Daoy (cell line): ENCODE results near the gene SIVA1. TPM values are rescaled to one million over a fixed set of nuclear protein-coding genes. Genes with fewer than 3 reads are reported as not detected.

Experiments used
- DNase-seq: peaks from one replicate; pipeline ENCODE4 v3.0.0-alpha.2; 2015; ENCODE audit warnings: low read depth
- total RNA-seq: library from RNA; depleted of rRNA; stranded (reverse); fragments of >200 nt; shearing (Covaris generic); gene quantifications from 2 replicates; pipeline ENCODE4 v1.2.3, GENCODE V29; 2014; rRNA removed

SIVA1 gene, protein sequence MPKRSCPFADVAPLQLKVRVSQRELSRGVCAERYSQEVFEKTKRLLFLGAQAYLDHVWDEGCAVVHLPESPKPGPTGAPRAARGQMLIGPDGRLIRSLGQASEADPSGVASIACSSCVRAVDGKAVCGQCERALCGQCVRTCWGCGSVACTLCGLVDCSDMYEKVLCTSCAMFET
- 525 and 582 TPM in 2 replicates for total RNA-seq

GRCh38 chr14:104752735-104753527 is at the start of gene SIVA1:
Gene SIVA1, plus strand, starts transcription at chr14:104753147. Its CDS starts 55 bp downstream, at chr14:104753202.
- peak; percentile 100 for DNase-seq

DNA sequence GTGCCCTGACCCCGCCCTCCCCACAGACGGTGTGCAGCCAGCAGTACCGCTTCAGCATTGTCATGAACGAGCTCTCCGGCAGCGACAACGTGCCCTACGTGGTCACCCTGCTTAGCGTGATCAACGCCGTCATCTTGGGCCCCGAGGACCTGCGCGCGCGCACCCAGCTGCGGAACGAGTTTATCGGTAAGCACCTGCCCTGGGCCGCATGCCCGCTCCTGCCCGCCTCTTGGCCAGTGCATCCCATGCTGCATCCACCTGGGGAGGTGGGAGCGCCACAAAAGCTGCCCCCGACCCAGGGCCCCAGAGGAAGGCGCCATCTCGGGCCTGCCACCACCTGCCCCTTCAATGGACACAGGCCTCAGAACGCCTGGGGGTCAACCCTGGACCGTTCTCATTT is 49.7 kb upstream of the SIVA1 start:
- DNase-seq, result no peak

- no peak for DNase-seq
Measured at GRCh38 chr14:104704252-104704651, 48.7 kb upstream of the SIVA1 start.

GRCh38 chr14:104705340-104706047 is 47.5 kb upstream of the SIVA1 start:
- peak; percentile 56 for DNase-seq

GRCh38 chr14:104706733-104707607 is 46.0 kb upstream of the SIVA1 start:
- DNase-seq, result no peak

DNA sequence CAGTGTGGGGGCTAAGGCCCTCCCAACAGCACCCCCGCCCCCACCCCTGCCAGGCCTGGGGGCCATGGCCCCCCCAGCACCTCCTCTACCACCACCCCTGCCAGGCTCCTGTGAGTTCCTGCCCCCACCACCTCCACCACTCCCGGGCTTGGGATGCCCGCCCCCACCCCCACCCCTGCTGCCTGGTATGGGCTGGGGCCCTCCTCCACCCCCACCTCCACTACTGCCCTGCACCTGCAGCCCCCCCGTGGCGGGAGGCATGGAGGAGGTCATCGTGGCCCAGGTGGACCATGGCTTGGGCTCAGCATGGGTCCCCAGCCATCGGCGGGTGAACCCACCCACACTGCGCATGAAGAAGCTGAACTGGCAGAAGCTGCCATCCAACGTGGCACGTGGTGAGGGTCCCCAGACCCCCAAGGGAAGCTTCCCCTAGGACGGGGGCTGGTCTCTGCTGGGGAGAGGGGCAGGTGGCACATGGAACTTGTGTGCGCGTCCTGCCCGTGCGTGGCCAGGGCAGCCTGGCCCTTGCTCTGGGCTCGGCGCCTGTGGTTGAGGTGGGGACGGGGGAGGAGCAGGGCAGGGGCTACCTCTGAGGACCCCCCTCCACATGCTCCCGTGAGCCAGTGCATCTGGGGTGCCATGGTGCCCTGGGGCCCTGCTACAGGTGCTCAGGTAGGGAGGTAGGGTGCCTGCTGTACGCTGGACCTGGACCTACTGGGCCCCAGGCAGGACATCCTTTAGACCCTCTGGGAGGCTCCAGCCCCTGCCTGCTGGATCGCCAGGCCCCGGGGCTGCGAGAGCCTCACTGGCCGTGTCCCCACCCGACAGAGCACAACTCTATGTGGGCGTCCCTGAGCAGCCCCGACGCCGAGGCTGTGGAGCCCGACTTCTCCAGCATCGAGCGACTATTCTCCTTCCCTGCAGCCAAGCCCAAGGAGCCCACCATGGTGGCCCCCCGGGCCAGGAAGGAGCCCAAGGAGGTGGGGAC is 45.0 kb upstream of the SIVA1 start:
- DNase-seq, result no peak

DNA sequence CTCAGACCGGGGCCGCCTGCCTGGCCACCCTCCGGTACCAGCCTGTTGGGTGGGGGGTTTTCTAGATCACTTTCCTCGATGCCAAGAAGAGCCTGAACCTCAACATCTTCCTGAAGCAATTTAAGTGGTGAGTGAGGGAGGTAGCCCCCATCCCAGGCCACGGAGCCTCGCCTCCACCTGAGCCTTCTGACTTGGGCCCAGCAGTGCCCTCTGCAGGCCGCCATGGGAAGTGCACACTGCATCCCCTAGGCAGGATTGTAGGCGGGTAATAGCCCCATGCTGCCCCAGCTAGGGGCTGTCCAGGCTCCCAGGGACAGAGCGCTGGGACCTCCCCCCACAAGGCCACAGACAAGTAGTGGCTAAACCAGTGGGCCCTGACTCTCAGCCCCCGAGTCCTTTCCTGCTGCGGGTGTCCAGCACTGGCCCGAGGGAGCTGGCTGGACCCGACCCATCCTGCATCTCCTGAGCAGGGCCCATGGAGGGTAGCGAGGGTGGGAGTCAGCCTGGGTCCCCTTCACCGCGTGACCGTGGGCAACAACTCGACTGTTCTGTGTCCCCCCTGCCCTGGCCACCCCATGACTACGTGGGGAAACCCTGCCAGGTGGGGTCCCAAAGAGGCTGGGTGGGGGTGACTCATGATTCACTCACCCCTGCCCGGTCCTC is 44.2 kb upstream of the SIVA1 start:
- DNase-seq, result peak; percentile 83

- no peak for DNase-seq
Measured at GRCh38 chr14:104709387-104710039, 43.4 kb upstream of the SIVA1 start.

- DNase-seq, result no peak
Measured at GRCh38 chr14:104710071-104710735, 42.7 kb upstream of the SIVA1 start.

DNA sequence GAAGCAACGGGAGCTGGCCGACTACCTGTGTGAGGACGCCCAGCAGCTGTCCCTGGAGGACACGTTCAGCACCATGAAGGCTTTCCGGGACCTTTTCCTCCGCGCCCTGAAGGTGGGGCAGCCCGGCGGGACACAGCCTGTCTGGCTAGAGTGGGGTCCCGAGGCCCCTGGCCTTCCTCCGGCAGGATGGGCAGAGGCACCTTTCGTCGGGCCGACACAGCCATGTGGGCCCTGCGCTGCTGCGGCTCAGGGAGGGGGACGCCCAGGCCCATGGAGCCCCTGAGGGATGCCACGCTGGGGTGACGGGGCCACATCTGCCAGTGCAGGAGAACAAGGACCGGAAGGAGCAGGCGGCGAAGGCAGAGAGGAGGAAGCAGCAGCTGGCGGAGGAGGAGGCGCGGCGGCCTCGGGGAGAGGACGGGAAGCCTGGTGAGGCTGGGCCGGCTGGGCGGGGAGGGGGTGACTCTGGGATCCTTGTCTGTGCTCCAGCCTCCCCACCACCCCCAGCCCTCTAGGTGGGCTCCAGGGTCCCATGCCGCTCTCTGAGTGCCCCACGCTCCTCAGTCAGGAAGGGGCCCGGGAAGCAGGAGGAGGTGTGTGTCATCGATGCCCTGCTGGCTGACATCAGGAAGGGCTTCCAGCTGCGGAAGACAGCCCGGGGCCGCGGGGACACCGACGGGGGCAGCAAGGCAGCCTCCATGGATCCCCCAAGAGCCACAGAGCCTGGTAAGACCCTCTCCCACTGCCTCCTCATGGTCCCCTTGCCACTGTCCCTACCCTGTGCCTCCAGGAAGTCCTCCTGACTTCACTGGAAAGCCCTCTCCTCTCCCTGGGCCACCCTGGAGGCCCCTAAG is 39.8 kb upstream of the SIVA1 start:
- no peak for DNase-seq

DNA sequence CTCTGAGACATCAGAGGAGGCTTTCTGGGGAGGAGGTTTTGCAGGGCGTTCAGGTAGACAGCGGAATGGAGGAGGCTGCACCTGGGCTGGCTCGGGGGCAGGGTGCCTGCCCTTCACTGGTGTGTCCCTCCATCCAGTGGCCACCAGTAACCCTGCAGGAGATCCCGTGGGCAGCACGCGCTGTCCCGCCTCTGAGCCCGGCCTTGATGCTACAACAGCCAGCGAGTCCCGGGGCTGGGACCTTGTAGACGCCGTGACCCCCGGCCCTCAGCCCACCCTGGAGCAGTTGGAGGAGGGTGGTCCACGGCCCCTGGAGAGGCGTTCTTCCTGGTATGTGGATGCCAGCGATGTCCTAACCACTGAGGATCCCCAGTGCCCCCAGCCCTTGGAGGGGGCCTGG is 38.9 kb upstream of the SIVA1 start:
- no peak for DNase-seq

DNA sequence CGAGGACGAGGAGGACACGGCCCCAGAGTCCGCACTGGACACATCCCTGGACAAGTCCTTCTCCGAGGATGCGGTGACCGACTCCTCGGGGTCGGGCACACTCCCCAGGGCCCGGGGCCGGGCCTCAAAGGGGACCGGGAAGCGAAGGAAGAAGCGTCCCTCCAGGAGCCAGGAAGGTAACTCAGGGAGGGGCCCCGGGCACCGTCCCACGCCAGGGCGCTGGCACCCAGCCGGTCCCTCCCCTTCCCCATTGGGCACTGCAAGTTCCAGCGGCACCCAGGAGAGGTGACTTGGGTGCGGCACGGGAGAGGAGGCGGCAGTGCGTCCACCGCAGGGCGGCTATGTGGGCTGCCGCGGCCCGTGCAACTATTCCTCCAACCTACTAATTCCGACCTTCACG is 38.3 kb upstream of the SIVA1 start:
- DNase-seq, result no peak

DNA sequence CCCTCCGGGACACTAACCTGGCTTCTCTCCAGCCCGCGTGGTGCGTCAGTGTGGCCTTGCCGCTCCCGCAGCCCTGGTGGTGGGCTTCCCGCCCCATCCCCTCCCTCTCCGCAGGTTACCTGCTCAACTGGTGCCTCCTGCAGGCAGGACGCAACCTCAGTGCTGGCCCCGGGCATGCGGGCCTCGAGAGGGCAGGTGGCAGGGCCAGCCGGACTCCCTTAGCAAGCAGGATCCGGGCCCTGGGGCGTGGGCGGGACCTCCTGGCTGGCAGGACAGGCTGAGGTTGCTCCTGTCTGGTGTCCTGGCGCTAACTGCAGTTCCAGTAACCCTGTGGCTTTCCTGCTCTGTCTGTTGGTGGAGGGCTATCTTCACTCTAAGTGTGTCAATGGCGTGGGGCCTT is 37.5 kb upstream of the SIVA1 start:
- no peak for DNase-seq

DNA sequence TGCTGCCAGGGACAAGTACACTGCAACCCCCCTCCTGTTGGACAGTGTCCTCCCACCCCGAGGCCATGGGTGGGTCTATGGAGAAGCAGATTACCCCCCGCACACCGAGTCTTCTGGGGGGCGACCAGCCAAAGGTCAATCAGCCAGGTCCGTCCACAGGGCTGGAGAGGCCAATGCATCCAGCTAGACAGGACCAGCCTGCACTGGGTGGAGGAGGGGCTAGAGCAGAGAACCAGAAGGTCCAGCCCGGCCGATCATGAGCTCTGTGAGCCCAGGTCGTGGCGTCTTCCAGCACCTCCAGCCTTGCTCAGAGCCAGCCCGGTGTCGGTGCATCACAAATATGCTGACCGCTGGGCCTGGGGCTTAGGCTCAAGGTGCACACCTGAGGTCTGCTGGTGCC is 37.1 kb upstream of the SIVA1 start:
- DNase-seq, result no peak

DNA sequence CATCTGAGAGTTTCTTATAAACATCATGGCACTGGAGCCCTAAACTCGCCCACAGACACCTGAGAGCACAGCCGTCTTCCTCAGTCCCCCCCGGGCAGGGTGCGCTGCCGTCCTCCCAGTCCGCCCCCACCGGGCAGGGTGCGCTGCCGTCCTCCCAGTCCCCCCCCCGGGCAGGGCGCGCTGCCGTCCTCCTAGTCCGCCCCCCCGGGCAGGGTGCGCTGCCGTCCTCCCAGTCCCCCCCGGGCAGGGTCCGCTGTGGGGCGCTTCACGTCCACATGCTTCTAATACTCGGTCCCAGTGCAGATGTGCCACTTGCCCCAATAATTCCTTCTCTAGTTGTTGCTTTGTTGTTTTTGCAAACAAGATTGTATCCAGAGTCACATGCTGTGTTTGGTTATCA is 35.8 kb upstream of the SIVA1 start:
- DNase-seq, result no peak

GRCh38 chr14:104717646-104718045 is 35.3 kb upstream of the SIVA1 start:
- DNase-seq, result no peak

GRCh38 chr14:104718147-104718546 is 34.8 kb upstream of the SIVA1 start:
- DNase-seq, result no peak

- DNase-seq, result no peak
Measured at GRCh38 chr14:104718871-104719270, 34.1 kb upstream of the SIVA1 start.
